ENCODE results near the gene ACOT6. TPM values are rescaled to one million over a fixed set of nuclear protein-coding genes. Genes with fewer than 3 reads are reported as not detected.
"Not testable (repeated sequence)": the region's sequence is repeated elsewhere in the genome, so short reads cannot be mapped to it uniquely, and the experiment has no call there.

Gene ACOT6
- total and polyA plus RNA-seq, 2 experiments from 2014 or later = not detected

DNA sequence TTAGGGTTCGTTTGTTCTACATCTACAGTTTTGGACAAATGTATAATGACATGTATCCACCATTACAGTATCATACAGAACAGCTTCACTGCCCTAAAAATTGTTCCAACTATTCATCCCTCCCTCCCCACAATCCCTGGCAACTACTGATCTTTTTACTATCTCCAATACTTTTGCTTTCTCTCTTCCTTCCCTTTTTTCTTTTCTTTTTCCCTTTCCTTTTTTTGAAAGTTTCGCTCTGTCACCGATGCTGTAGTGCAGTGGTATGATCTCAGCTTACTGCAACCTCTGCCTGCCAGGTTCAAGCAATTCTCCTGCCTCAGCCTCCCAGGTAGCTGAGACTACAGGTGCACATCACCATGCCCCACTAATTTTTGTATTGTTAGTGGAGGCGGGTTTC, 23.2 kb upstream of the ACOT6 start:
- Histone ChIP-seq H3K4me1 (ENCODE audit: insufficient read depth) (no peaks in the 10 kb centered on the region), H3K27ac (no peak overlapping the region), H2AFZ (no peak overlapping the region), H3K36me3 (replicated peaks; ENCODE audit: insufficient read depth, low read depth) (no peaks in the 10 kb centered on the region), H3K9me3 (ENCODE audit: low read depth) (no peaks in the 10 kb centered on the region), H4K20me1 (ENCODE audit: insufficient read depth, poor library complexity, severe bottlenecking) (no peaks in the 10 kb centered on the region), H3K9me2 (replicated peaks; ENCODE audit: insufficient read depth) (no peaks in the 10 kb centered on the region), H3K4me2 (no peak overlapping the region), H3K79me2 (no peaks in the 10 kb centered on the region), H3K27me3 (no peaks in the 10 kb centered on the region), H3K4me3 (no peak overlapping the region)
- no peak for TF ChIP-seq CTCF (IDR thresholded peaks at IDR 0.05; ENCODE audit: poor library complexity)
- no peak for TF ChIP-seq EZH2 (IDR thresholded peaks at IDR 0.05; ENCODE audit: borderline replicate concordance)
- no peak for TF ChIP-seq EZH2phosphoT487 (IDR thresholded peaks at IDR 0.05; ENCODE audit: low read depth, severe bottlenecking, unreplicated experiment)
- no peak for DNase-seq (ENCODE audit: low spot score)
- WGBS (ENCODE audit: low lambda C conversion rate, missing lambda C conversion rate) = 90% methylated on average over 4 of the region's 4 CpGs

- not testable (repeated sequence) for H3K9me2 ChIP-seq (replicated peaks; ENCODE audit: insufficient read depth); H3K4me3 ChIP-seq; DNase-seq (ENCODE audit: low spot score); H3K4me2 ChIP-seq; H2AFZ ChIP-seq; H4K20me1 ChIP-seq (ENCODE audit: insufficient read depth, poor library complexity, severe bottlenecking); H3K9me3 ChIP-seq (ENCODE audit: low read depth); H3K79me2 ChIP-seq; H3K27me3 ChIP-seq; H3K36me3 ChIP-seq (replicated peaks; ENCODE audit: insufficient read depth, low read depth); H3K4me1 ChIP-seq (ENCODE audit: insufficient read depth); H3K27ac ChIP-seq
- WGBS (ENCODE audit: low lambda C conversion rate, missing lambda C conversion rate) = over 99% methylated on average over 28 of the region's 32 CpGs
Observed at GRCh38 chr14:73590673-73591004, 21.7 kb upstream of the ACOT6 start.

- H3K27me3 ChIP-seq = no peaks in the 10 kb centered on the region
- H3K4me1 ChIP-seq (ENCODE audit: insufficient read depth) = no peaks in the 10 kb centered on the region
- WGBS (ENCODE audit: low lambda C conversion rate, missing lambda C conversion rate) = 14% methylated on average over 85 of the region's 89 CpGs
- H3K9me2 ChIP-seq (replicated peaks; ENCODE audit: insufficient read depth) = no peaks in the 10 kb centered on the region
- peak within 1 kb of the TSS; percentile 94 for H3K4me2 ChIP-seq
- no peaks in the 10 kb centered on the region for H3K9me3 ChIP-seq (ENCODE audit: low read depth)
- peak within 1 kb of the TSS; percentile 44 for H3K4me3 ChIP-seq
- TF ChIP-seq EZH2phosphoT487 (IDR thresholded peaks at IDR 0.05; ENCODE audit: low read depth, severe bottlenecking, unreplicated experiment) (no peak), EZH2 (IDR thresholded peaks at IDR 0.05; ENCODE audit: borderline replicate concordance) (no peak), CTCF (IDR thresholded peaks at IDR 0.05; ENCODE audit: poor library complexity) (no peak)
- H2AFZ ChIP-seq = peak within 1 kb of the TSS; percentile 93
- H3K27ac ChIP-seq = no peak within 1 kb of the TSS
- no peaks in the 10 kb centered on the region for H3K79me2 ChIP-seq
- no peaks in the 10 kb centered on the region for H4K20me1 ChIP-seq (ENCODE audit: insufficient read depth, poor library complexity, severe bottlenecking)
- DNase-seq (ENCODE audit: low spot score) = peak; percentile 63
- H3K36me3 ChIP-seq (replicated peaks; ENCODE audit: insufficient read depth, low read depth) = no peaks in the 10 kb centered on the region
Observed at GRCh38 chr14:73591690-73592449, 20.4 kb upstream of the ACOT6 start, which contains the start of gene ACOT4. TSS of gene ACOT4 (plus strand) at chr14:73591873. CDS start at chr14:73591960, 87 bp downstream.

- Histone ChIP-seq H4K20me1 (ENCODE audit: insufficient read depth, poor library complexity, severe bottlenecking) (no peaks in the 10 kb centered on the region), H3K4me2 (no peak overlapping the region), H3K4me3 (no peak overlapping the region), H3K9me3 (ENCODE audit: low read depth) (no peaks in the 10 kb centered on the region), H3K9me2 (replicated peaks; ENCODE audit: insufficient read depth) (no peaks in the 10 kb centered on the region), H2AFZ (no peak overlapping the region), H3K27ac (no peak overlapping the region), H3K4me1 (ENCODE audit: insufficient read depth) (no peaks in the 10 kb centered on the region), H3K79me2 (no peaks in the 10 kb centered on the region), H3K36me3 (replicated peaks; ENCODE audit: insufficient read depth, low read depth) (no peaks in the 10 kb centered on the region), H3K27me3 (no peaks in the 10 kb centered on the region)
- DNase-seq (ENCODE audit: low spot score) = no peak
- no peak for TF ChIP-seq CTCF (IDR thresholded peaks at IDR 0.05; ENCODE audit: poor library complexity)
- TF ChIP-seq EZH2phosphoT487 (IDR thresholded peaks at IDR 0.05; ENCODE audit: low read depth, severe bottlenecking, unreplicated experiment) = no peak
- no peak for TF ChIP-seq EZH2 (IDR thresholded peaks at IDR 0.05; ENCODE audit: borderline replicate concordance)
- 93% methylated on average over 9 of the region's 9 CpGs for WGBS (ENCODE audit: low lambda C conversion rate, missing lambda C conversion rate)
Observed at GRCh38 chr14:73594491-73594890, 17.8 kb upstream of the ACOT6 start.

Data from hepatocyte (in vitro differentiated cells).